Adrenal gland (tissue), 5 donors: Measurements from ENCODE around the gene TRIO.

Source experiments
- CTCF ChIP-seq, 6 experiments: fragments of 450-650 bp in 4 of 6; fragments of 200-600 bp in 2 of 6; sonication (generic) in 1 of 6; IDR thresholded peaks; 1 replicate in 5 of 6; 2 replicates in 1 of 6; pipeline versions ENCODE4 v1.5.1 to v1.8.0; 2016 to 2021; ENCODE audit warnings: antibody characterized with exemption in 6 of 6, mild to moderate bottlenecking in 2 of 6, moderate library complexity in 1 of 6
- POLR2A ChIP-seq, 2 donors: fragments of 450-650 bp; IDR thresholded peaks; one replicate each; pipeline ENCODE4 v1.6.1; 2017; ENCODE audit warnings: antibody characterized with exemption in 2 of 2, mild to moderate bottlenecking in 2 of 2, moderate library complexity in 1 of 2
- donor health status: DM: no; HTN: no; CAD: no.

GRCh38 chr5:14545308-14545707, 402.2 kb downstream of the TRIO start:
- TF ChIP-seq POLR2A (IDR thresholded peaks at IDR 0.05) (no peak), CTCF (IDR thresholded peaks at IDR 0.05) (no peak)
